C4-2B (cell line): ENCODE results near the gene GRAMD2A.

ENCODE experiments used
- CTCF ChIP-seq: fragments of 450-650 bp; conservative IDR thresholded peaks from 2 replicates; pipeline ENCODE4 v1.5.1; 2017; ENCODE audit warnings: mild to moderate bottlenecking
- ZFX ChIP-seq: fragments of 450-650 bp; IDR thresholded peaks from 2 replicates; pipeline ENCODE4 v1.6.1; 2017

- TF ChIP-seq CTCF (no peak), ZFX (no peak)
These were observed 43.3 kb downstream of the GRAMD2A start for GRCh38 chr15:72154316-72154715.
